ENCODE results near the gene NPC1.

- TF ChIP-seq CTCF (optimal IDR thresholded peaks at IDR 0.05 in 1 of 3, IDR thresholded peaks at IDR 0.05 in 1 of 3, conservative IDR thresholded peaks at IDR 0.05 in 1 of 3; ENCODE audit: extremely low read depth in 1 of 3, insufficient read depth in 2 of 3, low read length in 3 of 3) (no peak), EZH2 (IDR thresholded peaks at IDR 0.05; ENCODE audit: low read length) (no peak)
Observed at GRCh38 chr18:23534276-23534675, 52.0 kb downstream of the NPC1 start.
